ENCODE results near the gene C1orf167.

Gene C1orf167

GRCh38 chr1:11822091-11822490 is 60.1 kb downstream of the C1orf167 start:
- no peak overlapping the region for H3K4me3 ChIP-seq (ENCODE audit: control insufficient read depth, low read depth, low read length)
- no peak for DNase-seq (ENCODE audit: low read depth)
- TF ChIP-seq CTCF (conservative IDR thresholded peaks at IDR 0.05; ENCODE audit: control insufficient read depth, insufficient read depth, low read depth, low read length) = no peak

- TF ChIP-seq CTCF (conservative IDR thresholded peaks at IDR 0.05; ENCODE audit: control insufficient read depth, insufficient read depth, low read depth, low read length) = no peak
- DNase-seq (ENCODE audit: low read depth) = no peak
Measured at GRCh38 chr1:11823366-11824137, 61.6 kb downstream of the C1orf167 start.

GRCh38 chr1:11825131-11825530 is 63.1 kb downstream of the C1orf167 start:
- TF ChIP-seq CTCF (conservative IDR thresholded peaks at IDR 0.05; ENCODE audit: control insufficient read depth, insufficient read depth, low read depth, low read length) = no peak
- no peak for DNase-seq (ENCODE audit: low read depth)
- H3K4me3 ChIP-seq (ENCODE audit: control insufficient read depth, low read depth, low read length) = no peak overlapping the region

More at GRCh38 chr1:11823366-11824137, 61.6 kb downstream of the C1orf167 start:
- no peak overlapping the region for H3K4me3 ChIP-seq (ENCODE audit: control insufficient read depth, low read depth, low read length)

GRCh38 chr1:11826946-11827345 is 65.0 kb downstream of the C1orf167 start:
- TF ChIP-seq CTCF (conservative IDR thresholded peaks at IDR 0.05; ENCODE audit: control insufficient read depth, insufficient read depth, low read depth, low read length) = no peak
- H3K4me3 ChIP-seq (ENCODE audit: control insufficient read depth, low read depth, low read length) = no peak overlapping the region
- DNase-seq (ENCODE audit: low read depth) = no peak

GRCh38 chr1:11828511-11828910 is 66.5 kb downstream of the C1orf167 start:
- DNase-seq (ENCODE audit: low read depth) = no peak
- no peak overlapping the region for H3K4me3 ChIP-seq (ENCODE audit: control insufficient read depth, low read depth, low read length)
- TF ChIP-seq CTCF (conservative IDR thresholded peaks at IDR 0.05; ENCODE audit: control insufficient read depth, insufficient read depth, low read depth, low read length) = no peak

- H3K4me3 ChIP-seq (ENCODE audit: control insufficient read depth, low read depth, low read length) = no peak overlapping the region
- no peak for DNase-seq (ENCODE audit: low read depth)
- TF ChIP-seq CTCF (conservative IDR thresholded peaks at IDR 0.05; ENCODE audit: control insufficient read depth, insufficient read depth, low read depth, low read length) = no peak
Measured at GRCh38 chr1:11831945-11832725, 70.1 kb downstream of the C1orf167 start.
